Astrocyte (in vitro differentiated cells and primary cell): ENCODE data around the gene HSPG2. TPM values are rescaled to one million over a fixed set of nuclear protein-coding genes. Genes with fewer than 3 reads are reported as not detected.
A peak's percentile ranks its signal among the peaks of the same experiment; 100 is the strongest.

Experiments
- DNase-seq: peaks from one replicate; pipeline ENCODE4 v3.0.0-alpha.2; 2010; ENCODE audit warnings: low read depth
- FAIRE-seq: peaks from 2 replicates; lab custom pipeline; 2011; peaks lifted over from hg19 to GRCh38; lab: Jason Lieb, UNC
- H2AFZ ChIP-seq: 2 replicates; pipeline ENCODE4 v1.6.0; 2012; ENCODE audit warnings: low read depth, low read length, inconsistent platforms
- H3K27ac ChIP-seq: 2 replicates; pipeline ENCODE4 v1.5.1; 2011; ENCODE audit warnings: low read depth, low read length, inconsistent platforms
- H3K27me3 ChIP-seq: 2 replicates; pipeline ENCODE4 v1.6.0; 2011; ENCODE audit warnings: low read length, inconsistent platforms; ENCODE audit not compliant: insufficient read depth
- H3K36me3 ChIP-seq: 2 replicates; pipeline ENCODE4 v1.5.1; 2011; ENCODE audit warnings: low read length, inconsistent platforms; ENCODE audit not compliant: insufficient read depth
- H3K4me1 ChIP-seq: 2 replicates; pipeline ENCODE4 v1.5.1; 2011; ENCODE audit warnings: low read length, inconsistent platforms; ENCODE audit not compliant: insufficient read depth
- H3K4me2 ChIP-seq: 2 replicates; pipeline ENCODE4 v1.6.0; 2012; ENCODE audit warnings: low read length, inconsistent platforms
- H3K4me3 ChIP-seq: 2 replicates; pipeline ENCODE4 v1.5.1; 2011; ENCODE audit warnings: low read depth, mild to moderate bottlenecking, low read length, inconsistent platforms; ENCODE audit not compliant: insufficient read depth
- H3K79me2 ChIP-seq: 2 replicates; pipeline ENCODE4 v1.6.0; 2012; ENCODE audit warnings: mild to moderate bottlenecking, low read length, inconsistent platforms; ENCODE audit not compliant: insufficient read depth
- H3K9ac ChIP-seq: 2 replicates; pipeline ENCODE4 v1.6.0; 2012; ENCODE audit warnings: mild to moderate bottlenecking, low read length, inconsistent platforms
- H3K9me3 ChIP-seq: 2 replicates; pipeline ENCODE4 v1.5.1; 2012; ENCODE audit warnings: low read depth, mild to moderate bottlenecking, low read length, inconsistent platforms; ENCODE audit not compliant: insufficient read depth
- H4K20me1 ChIP-seq: 2 replicates; pipeline ENCODE4 v1.6.0; 2012; ENCODE audit warnings: low read length, inconsistent platforms; ENCODE audit not compliant: insufficient read depth
- H3K27ac Mint-ChIP-seq: one replicate; pipeline ENCODE4 v1.8.0; 2021; ENCODE audit warnings: mild to moderate bottlenecking, mixed read lengths; ENCODE audit not compliant: unreplicated experiment
- H3K27me3 Mint-ChIP-seq: one replicate; pipeline ENCODE4 v1.8.0; 2021; ENCODE audit warnings: low read depth, mixed read lengths; ENCODE audit not compliant: unreplicated experiment
- H3K36me3 Mint-ChIP-seq: one replicate; pipeline ENCODE4 v1.8.0; 2021; ENCODE audit warnings: low read depth, mixed read lengths; ENCODE audit not compliant: unreplicated experiment
- H3K4me1 Mint-ChIP-seq: one replicate; pipeline ENCODE4 v1.8.0; 2021; ENCODE audit warnings: low read depth, mixed read lengths; ENCODE audit not compliant: unreplicated experiment
- H3K4me3 Mint-ChIP-seq: one replicate; pipeline ENCODE4 v1.8.0; 2021; ENCODE audit warnings: mild to moderate bottlenecking, moderate library complexity, mixed read lengths; ENCODE audit not compliant: unreplicated experiment
- H3K9me3 Mint-ChIP-seq: one replicate; pipeline ENCODE4 v1.8.0; 2021; ENCODE audit warnings: mild to moderate bottlenecking, mixed read lengths; ENCODE audit not compliant: unreplicated experiment
- EZH2 ChIP-seq: IDR thresholded peaks from 2 replicates; pipeline ENCODE4 v1.6.1; 2012; ENCODE audit warnings: mild to moderate bottlenecking, low read length, inconsistent platforms; ENCODE audit not compliant: insufficient read depth
- total RNA-seq: library from RNA; stranded (reverse); gene quantifications from 2 replicates; pipeline ENCODE4 v1.2.1, GENCODE V29; 2021
- TF ChIP-seq, protein P1 (sequence below): IDR thresholded peaks from 2 replicates; pipeline ENCODE4 v1.5.1; 2011; ENCODE audit warnings: low read depth, mild to moderate bottlenecking, inconsistent platforms, low read length, moderate library complexity; ENCODE audit not compliant: insufficient read depth

The HSPG2 gene
- total RNA-seq, 1 donor from 2014 or later, result 249 TPM

DNA sequence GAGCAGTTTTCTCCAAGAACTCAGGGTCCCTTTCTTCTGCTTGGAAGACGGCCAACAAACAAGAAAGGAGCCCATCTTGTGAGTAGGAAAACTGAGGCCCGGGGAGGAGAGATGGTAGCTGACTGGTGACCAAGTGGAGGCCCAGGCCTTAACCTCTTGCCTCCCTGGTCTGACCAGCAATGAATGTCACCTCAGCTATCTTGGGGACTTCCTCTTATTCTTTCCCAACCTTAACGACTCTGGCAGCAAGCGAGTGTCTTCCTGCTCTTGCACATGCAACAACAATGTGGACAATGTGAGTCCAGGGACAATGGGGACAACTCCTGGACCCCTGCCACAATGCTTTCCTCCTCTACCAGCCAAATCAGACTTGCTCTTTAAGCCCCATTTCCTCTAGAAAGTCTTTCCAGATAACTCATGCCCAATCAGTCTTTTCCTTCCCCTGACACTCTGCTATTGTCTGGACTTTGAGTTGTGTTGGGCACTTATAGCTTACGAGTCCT, 12.6 kb downstream of the HSPG2 start:
- Mint-ChIP-seq H3K27me3 (no peaks in the 10 kb centered on the region), H3K36me3 (peaks cover 18% of the 10 kb centered on the region), H3K4me3 (no peak overlapping the region), H3K4me1 (peaks cover 37% of the 10 kb centered on the region), H3K9me3 (no peaks in the 10 kb centered on the region), H3K27ac (peak overlapping the region; percentile 62)
- H3K27me3 ChIP-seq, result no peaks in the 10 kb centered on the region
- H3K9me3 ChIP-seq, result no peaks in the 10 kb centered on the region
- TF ChIP-seq, protein P1, sequence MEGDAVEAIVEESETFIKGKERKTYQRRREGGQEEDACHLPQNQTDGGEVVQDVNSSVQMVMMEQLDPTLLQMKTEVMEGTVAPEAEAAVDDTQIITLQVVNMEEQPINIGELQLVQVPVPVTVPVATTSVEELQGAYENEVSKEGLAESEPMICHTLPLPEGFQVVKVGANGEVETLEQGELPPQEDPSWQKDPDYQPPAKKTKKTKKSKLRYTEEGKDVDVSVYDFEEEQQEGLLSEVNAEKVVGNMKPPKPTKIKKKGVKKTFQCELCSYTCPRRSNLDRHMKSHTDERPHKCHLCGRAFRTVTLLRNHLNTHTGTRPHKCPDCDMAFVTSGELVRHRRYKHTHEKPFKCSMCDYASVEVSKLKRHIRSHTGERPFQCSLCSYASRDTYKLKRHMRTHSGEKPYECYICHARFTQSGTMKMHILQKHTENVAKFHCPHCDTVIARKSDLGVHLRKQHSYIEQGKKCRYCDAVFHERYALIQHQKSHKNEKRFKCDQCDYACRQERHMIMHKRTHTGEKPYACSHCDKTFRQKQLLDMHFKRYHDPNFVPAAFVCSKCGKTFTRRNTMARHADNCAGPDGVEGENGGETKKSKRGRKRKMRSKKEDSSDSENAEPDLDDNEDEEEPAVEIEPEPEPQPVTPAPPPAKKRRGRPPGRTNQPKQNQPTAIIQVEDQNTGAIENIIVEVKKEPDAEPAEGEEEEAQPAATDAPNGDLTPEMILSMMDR, result no peak
- TF ChIP-seq EZH2, result no peak
- H3K27ac ChIP-seq, result no peak overlapping the region
- peaks cover 4% of the 10 kb centered on the region for H3K36me3 ChIP-seq
- no peak overlapping the region for H3K4me3 ChIP-seq
- H3K9ac ChIP-seq, result no peak overlapping the region
- FAIRE-seq (peak; percentile 23), DNase-seq (no peak)
- peaks cover 44% of the 10 kb centered on the region for H3K4me1 ChIP-seq
- H4K20me1 ChIP-seq, result peaks cover 37% of the 10 kb centered on the region
- H3K4me2 ChIP-seq, result peak overlapping the region; percentile 16
- H2AFZ ChIP-seq, result no peak overlapping the region
- peaks cover 82% of the 10 kb centered on the region for H3K79me2 ChIP-seq

DNA sequence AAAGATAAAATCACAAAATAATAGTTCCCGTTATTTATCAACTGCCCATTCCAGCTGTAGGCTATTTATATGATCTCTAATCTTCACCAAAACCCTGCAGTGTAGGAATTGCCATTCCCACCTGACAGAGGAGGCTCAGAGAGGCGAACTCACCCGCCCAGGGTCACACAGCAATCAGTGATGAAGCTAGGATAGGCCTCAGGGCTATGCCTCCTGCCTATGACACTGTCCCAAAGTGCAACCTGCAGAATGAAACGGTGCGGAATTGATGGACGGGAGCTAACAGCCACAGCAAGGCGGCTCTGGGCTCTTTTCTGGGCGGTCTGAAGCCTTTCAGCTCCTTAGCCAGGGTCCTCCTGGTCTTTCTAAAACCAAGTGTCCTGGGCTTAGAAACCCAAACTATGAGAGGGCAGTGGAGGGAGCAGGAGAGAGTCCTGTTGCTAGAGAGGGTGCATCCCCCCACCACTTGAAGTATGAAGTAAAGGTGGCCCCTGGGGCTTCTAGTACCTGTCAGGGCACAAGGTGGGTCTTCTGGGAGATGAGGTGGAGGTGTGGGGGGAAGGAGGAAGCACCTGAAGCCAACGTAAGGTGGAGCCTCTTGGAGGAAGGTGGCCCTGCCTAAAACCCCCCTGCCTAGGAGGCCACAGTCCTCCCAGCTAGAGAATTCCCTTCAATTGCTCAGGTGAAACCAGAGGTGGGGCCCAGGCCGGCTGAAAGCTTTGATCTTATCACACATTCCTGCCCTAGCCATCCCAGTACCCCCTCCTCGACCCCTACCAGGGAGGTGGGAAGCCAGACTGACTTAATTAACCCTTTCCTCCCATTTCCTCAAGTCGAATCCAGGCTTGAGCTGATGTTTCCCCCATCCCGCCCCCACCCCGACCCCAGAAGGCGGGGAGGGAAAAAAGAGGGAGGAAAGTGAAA, 14.8 kb downstream of the HSPG2 start:
- H3K27me3 Mint-ChIP-seq, result no peaks in the 10 kb centered on the region
- TF ChIP-seq, protein P1, result no peak
- no peak for TF ChIP-seq EZH2
- no peak overlapping the region for H3K27ac Mint-ChIP-seq
- DNase-seq (no peak), FAIRE-seq (no peak)
- Histone ChIP-seq H4K20me1 (peaks cover 45% of the 10 kb centered on the region), H2AFZ (no peak overlapping the region), H3K27me3 (no peaks in the 10 kb centered on the region), H3K27ac (no peak overlapping the region), H3K9me3 (no peaks in the 10 kb centered on the region), H3K4me2 (no peak overlapping the region), H3K36me3 (no peaks in the 10 kb centered on the region), H3K9ac (no peak overlapping the region), H3K79me2 (peaks cover 69% of the 10 kb centered on the region), H3K4me1 (peaks cover 45% of the 10 kb centered on the region), H3K4me3 (no peak overlapping the region)
- H3K9me3 Mint-ChIP-seq, result no peaks in the 10 kb centered on the region
- H3K36me3 Mint-ChIP-seq, result peaks cover 18% of the 10 kb centered on the region
- H3K4me1 Mint-ChIP-seq, result peaks cover 44% of the 10 kb centered on the region
- H3K4me3 Mint-ChIP-seq, result no peak overlapping the region
